Retinal pigment epithelial cell (primary cell): ENCODE data around the gene CAST.
A peak's percentile ranks its signal among the peaks of the same experiment; 100 is the strongest.
"Not testable (repeated sequence)": the region's sequence is repeated elsewhere in the genome, so short reads cannot be mapped to it uniquely, and the experiment has no call there.

Source experiments
- DNase-seq: peaks from one replicate; pipeline ENCODE4 v3.0.0-alpha.2; 2010; ENCODE audit warnings: low read depth
- H3K4me3 ChIP-seq: 2 replicates; pipeline ENCODE4 v1.5.1; 2011; ENCODE audit warnings: mild to moderate bottlenecking, low read length, control low read depth, moderate library complexity
- TF ChIP-seq, protein P1 (sequence below): conservative IDR thresholded peaks from 2 replicates; pipeline ENCODE4 v1.5.1; 2011; ENCODE audit warnings: low read depth, low read length, control low read depth, inconsistent platforms

CAST gene, protein sequence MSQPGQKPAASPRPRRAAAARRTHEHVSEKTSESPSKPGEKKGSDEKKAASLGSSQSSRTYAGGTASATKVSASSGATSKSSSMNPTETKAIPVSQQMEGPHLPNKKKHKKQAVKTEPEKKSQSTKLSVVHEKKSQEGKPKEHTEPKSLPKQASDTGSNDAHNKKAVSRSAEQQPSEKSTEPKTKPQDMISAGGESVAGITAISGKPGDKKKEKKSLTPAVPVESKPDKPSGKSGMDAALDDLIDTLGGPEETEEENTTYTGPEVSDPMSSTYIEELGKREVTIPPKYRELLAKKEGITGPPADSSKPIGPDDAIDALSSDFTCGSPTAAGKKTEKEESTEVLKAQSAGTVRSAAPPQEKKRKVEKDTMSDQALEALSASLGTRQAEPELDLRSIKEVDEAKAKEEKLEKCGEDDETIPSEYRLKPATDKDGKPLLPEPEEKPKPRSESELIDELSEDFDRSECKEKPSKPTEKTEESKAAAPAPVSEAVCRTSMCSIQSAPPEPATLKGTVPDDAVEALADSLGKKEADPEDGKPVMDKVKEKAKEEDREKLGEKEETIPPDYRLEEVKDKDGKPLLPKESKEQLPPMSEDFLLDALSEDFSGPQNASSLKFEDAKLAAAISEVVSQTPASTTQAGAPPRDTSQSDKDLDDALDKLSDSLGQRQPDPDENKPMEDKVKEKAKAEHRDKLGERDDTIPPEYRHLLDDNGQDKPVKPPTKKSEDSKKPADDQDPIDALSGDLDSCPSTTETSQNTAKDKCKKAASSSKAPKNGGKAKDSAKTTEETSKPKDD

DNA sequence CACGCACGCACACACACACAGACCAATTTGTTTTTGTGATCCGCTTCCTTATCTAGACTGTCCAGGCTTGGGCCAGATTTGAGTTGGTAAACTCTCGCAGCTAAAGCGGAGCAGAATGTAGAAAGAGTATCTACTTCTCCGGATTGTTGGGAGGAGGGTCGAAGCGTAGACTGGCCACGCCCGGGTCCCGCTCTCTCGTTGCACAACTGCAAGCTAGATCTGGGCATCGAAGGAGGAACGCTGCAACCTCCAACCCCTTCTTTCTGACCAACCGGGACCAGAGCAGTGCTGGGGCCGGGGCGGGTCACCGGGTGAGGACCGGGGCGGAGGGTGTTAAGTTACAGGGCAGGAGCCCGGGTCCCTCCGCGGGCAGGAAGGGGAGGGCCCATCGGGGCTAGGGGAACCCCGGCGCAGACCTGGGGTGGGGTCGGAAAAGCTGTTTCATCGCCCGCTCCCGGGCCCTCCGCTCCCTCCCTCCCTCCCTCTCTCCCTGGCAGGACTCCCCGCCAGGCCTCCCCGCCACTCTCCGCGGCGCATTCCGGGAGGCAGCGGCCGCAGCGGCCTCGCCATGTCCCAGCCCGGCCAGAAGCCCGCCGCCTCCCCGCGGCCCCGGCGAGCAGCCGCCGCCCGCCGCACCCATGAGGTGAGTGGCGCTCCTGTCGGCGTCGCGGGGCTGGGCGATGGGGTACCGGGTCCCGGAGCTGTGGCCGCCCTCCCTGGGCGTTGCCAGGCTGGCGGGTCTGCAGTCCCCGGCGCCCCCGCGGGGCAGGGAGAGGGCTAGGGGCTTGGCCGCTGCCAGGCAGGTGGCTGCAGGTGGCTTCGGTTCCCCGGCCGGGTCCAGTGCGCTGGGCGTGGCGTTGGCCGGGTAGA, at the start of gene CAST:
Gene CAST (plus strand): TSS at position 522 of the 870 bp plus-strand sequence. CDS start 47 bp downstream, at position 569.
- H3K4me3 ChIP-seq: peak within 1 kb of the TSS; percentile 85
- no peak for DNase-seq
- TF ChIP-seq, protein P1, sequence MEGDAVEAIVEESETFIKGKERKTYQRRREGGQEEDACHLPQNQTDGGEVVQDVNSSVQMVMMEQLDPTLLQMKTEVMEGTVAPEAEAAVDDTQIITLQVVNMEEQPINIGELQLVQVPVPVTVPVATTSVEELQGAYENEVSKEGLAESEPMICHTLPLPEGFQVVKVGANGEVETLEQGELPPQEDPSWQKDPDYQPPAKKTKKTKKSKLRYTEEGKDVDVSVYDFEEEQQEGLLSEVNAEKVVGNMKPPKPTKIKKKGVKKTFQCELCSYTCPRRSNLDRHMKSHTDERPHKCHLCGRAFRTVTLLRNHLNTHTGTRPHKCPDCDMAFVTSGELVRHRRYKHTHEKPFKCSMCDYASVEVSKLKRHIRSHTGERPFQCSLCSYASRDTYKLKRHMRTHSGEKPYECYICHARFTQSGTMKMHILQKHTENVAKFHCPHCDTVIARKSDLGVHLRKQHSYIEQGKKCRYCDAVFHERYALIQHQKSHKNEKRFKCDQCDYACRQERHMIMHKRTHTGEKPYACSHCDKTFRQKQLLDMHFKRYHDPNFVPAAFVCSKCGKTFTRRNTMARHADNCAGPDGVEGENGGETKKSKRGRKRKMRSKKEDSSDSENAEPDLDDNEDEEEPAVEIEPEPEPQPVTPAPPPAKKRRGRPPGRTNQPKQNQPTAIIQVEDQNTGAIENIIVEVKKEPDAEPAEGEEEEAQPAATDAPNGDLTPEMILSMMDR: no peak

DNA sequence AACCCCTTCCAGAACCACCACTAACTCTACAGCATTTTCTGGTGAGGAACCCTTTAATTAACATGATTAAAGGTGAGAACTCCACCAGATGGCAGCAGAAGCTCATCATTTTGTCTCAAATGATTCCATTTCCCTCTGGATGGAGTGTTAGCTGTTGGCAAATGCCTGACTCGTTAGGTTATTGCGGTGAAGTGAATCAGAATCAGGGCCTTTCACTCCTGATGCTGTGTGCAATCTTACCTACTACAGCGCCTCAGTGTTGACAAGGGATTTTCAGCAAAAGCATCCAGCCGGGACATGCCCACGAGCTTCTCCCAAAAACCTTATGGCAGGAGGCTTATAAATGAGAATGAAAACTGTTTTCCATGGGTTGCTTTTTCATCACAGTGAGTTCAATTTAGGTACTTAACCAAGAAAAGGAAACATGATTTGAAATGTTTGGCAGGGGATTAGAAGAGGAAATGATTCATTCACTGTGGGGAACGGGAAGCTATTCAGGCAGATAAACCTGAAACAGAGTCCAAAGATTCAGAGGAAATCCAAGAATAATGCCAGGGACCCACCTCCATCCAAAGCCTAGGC, 48.0 kb upstream of the CAST start:
- DNase-seq: peak; percentile 72
- TF ChIP-seq, protein P1: peak; percentile 51
- no peak overlapping the region for H3K4me3 ChIP-seq

DNA sequence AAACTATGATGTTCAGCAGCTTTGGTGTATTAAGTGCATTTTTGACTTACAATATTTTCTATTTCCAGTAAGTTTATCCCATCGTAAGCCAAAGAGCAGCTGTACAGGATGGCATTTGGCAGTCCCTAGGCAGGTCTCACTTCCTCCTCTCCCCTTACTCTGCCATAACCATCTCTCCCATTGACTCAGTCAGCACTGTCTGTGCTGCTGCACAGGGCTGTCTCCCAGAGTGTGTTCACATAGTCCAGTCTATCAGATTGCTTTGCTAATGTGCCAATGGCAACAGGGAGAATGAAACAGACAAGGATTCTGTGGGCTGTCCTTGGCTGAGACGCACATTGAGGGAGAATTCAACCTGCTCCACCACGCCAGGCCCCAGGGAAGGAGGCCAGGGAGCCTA, 47.0 kb upstream of the CAST start:
- TF ChIP-seq, protein P1: no peak
- H3K4me3 ChIP-seq: no peak overlapping the region
- DNase-seq: no peak

DNA sequence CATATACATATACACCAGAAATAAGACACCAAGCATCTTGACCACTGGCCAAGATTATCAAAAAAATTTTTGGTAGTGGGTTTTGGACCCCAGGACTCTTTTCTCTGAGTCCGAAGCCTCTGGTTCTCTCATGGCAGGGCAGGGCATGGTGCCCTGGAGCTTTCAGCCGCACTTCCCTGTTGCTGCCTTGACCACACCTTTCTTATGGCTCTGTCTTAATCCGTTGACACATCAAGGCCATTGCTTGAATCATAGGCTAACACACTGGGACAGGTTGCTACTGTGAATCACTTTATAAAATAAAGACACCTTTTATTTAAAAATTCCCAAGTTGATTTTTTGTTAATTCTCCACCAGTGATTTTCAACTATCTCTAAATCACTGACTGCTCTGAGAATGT, 45.4 kb upstream of the CAST start:
- no peak overlapping the region for H3K4me3 ChIP-seq
- TF ChIP-seq, protein P1: no peak

DNA sequence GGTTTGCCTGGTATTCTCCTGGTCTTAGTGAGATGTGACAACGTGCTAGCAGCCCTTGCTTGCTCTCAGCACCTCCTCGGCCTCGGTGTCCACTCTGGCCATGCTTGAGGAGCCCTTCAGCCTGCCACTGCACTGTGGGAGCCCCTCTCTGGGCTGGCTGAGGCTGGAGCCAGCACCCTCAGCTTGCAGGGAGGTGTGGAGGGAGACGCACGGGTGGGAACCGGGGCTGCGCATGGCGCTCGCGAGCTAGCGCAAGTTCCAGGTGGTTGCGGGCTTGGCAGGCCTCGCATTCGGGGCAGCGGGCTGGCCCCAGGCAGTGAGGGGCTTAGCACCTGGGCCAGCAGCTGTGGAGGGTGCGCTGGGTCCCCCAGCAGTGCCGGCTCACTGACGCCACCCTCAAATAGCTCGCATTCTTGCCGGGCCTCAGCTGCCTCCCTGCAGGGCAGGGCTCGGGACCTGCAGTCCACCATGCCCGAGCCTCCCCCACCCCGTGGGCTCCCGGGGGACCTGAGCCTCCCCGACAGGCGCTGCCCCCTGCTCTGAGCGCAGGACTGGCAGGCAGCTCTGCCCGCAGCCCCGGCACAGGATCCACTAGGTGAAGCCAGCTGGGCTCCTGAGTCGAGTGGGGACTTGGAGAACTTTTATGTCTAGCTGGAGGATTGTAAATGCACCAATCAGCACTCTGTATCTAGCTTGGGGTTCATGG, 43.7 kb upstream of the CAST start:
- not testable (repeated sequence) for DNase-seq, H3K4me3 ChIP-seq

More for the DNA sequence above, 45.4 kb upstream of the CAST start:
- no peak for DNase-seq

DNA sequence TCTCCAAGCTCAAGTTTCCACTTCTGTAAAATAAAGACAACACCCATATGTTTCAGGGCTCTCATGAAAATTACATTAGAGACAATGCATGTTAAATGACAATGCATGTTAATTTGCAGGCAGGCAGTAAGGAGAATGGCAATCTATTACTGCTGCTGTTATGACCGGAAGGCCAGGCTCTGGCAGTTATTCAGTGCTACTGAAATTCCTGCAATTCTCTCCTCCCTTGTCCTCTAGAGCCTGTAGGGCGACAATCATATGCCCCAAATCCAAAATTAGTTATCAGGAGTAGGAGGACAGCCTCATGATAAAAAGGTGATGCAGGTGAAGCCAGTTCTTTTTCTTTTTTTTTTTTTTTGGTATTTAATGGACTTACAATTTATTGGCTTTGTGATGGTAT, 42.2 kb upstream of the CAST start:
- no peak for DNase-seq
- H3K4me3 ChIP-seq: no peak overlapping the region
- TF ChIP-seq, protein P1: no peak
